Epithelial cell of umbilical artery (primary cell): ENCODE measurements around the gene MYBPC1. TPM values are rescaled to one million over a fixed set of nuclear protein-coding genes. Genes with fewer than 3 reads are reported as not detected.

Experiments
- total RNA-seq: library from RNA; depleted of rRNA; stranded (reverse); fragments of >200 nt; gene quantifications from 2 replicates; pipeline ENCODE4 v1.2.3, GENCODE V29; 2014

Gene MYBPC1
- not detected in 2 replicates for total RNA-seq

GRCh38 chr12:101594700-101595099, at the start of gene MYBPC1:
Gene MYBPC1 (plus strand): TSS chr12:101594971. CDS start chr12:101595071, 100 bp downstream.

DNA sequence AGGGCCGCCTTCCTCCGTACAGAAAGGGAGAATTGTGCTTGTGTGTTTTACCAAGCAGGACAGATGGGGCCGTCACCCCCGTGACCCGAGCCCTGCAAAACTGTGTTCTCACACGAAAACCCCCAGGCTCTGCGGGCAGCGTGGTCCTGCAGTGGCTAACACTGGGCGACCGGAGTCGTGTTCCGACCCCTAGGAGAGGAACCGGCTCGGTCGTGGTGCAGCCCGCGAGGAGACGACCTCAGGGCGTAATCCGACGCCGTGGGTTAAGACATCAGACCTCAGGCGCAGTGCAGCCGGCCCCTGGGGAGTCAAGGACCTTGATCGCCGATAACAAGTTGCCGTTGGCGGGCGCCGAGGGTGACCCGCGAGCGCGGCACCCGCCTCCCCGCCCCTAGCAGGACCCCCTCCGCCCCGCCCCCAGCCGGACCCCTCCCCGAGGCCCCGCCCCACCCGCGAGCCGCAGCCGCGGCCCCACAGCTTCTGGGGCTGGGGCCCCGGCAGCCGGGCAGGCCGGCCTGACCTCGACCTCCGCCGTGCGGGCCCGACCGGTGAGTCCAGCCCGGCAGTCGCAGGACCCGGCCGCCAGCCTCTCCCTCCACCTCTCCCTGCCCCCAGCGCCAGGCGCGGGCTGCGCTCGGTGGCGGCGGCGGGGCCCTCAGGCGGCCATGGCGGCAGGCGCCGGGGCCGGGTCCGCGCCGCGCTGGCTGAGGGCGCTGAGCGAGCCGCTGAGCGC, 102.6 kb downstream of the MYBPC1 start, which contains the start of gene CHPT1:
TSS of gene CHPT1 (plus strand) at position 444 of the 733 bp plus-strand sequence. CDS start at position 666, 222 bp downstream.

Other genes with a start within 250 kb of the MYBPC1 start
- 81.8 and 88.4 TPM in 2 replicates for gene ARL1, start 187.2 kb upstream of the MYBPC1 start, total RNA-seq
- not detected in 2 replicates for gene SPIC, start 119.6 kb upstream of the MYBPC1 start, total RNA-seq
- 24.0 and 30.2 TPM in 2 replicates for gene CHPT1, start 102.7 kb downstream of the MYBPC1 start, total RNA-seq
- gene SYCP3, start 144.5 kb downstream of the MYBPC1 start, total RNA-seq, result 0.30 TPM in 1 of 2 replicates, not detected in the other
- 23.4 and 27.5 TPM in 2 replicates for gene GNPTAB, start 236.0 kb downstream of the MYBPC1 start, total RNA-seq